K562 (cell line): ENCODE data around the gene TP53I13. TPM values are rescaled to one million over a fixed set of nuclear protein-coding genes. Genes with fewer than 3 reads are reported as not detected.
A peak's percentile ranks its signal among the peaks of the same experiment; 100 is the strongest.

Experiments
- ATAC-seq: fragments of 200-7000 bp; cut with Tn5 transposase; 3 replicates; pipeline ENCODE4 v1.9.1; 2020; ENCODE audit warnings: moderate library complexity
- BruUV-seq: library from RNA; stranded (reverse); fragments of 400-500 nt; replicated peaks from 2 replicates; lab custom pipeline; 2021; lab: Mats Ljungman, UMichigan
- CTCF ChIA-PET: fragments of 300-600 bp; formaldehyde crosslinking; extraction: SDS; loops from one replicate; lab custom pipeline; 2021; ENCODE audit warnings: low intra/inter-chr PET ratio; lab: Yijun Ruan, JAX
- POLR2A ChIA-PET: fragments of 300-600, 350-650 bp; sonication (Branson Sonifier 250); formaldehyde crosslinking; extraction: SDS; loops from one replicate; lab custom pipeline; 2021; ENCODE audit warnings: antibody characterized with exemption, inconsistent platforms; lab: Yijun Ruan, JAX
- DNase-seq, 4 experiments: peaks; one replicate each; pipeline versions ENCODE4 v3.0.0 to v3.0.0-alpha.2; 2011 to 2018; ENCODE audit warnings: low spot score in 3 of 4, mixed read lengths in 3 of 4; ENCODE audit errors: extremely low read depth in 1 of 4
- FAIRE-seq: peaks from 2 replicates; lab custom pipeline; 2011; peaks lifted over from hg19 to GRCh38; lab: Jason Lieb, UNC
- H2AFZ ChIP-seq: 2 replicates; pipeline ENCODE4 v1.6.0; 2011; ENCODE audit warnings: low read depth, low read length, control low read depth, inconsistent platforms
- H3K27ac ChIP-seq: fragments of 200-600 bp; 3 replicates; pipeline ENCODE4 v1.8.0; 2011; ENCODE audit warnings: low read depth, mild to moderate bottlenecking, control low read depth, inconsistent platforms, low read length, moderate library complexity, mixed read lengths; ENCODE audit errors: extremely low read depth
- H3K27me3 ChIP-seq, 2 experiments: fragments of 300-600 bp in 1 of 2; 2 replicates in 1 of 2; 3 replicates in 1 of 2; pipeline versions ENCODE4 v1.6.0 to v1.8.0; 2011; ENCODE audit warnings: inconsistent platforms in 2 of 2, low read length in 2 of 2, mild to moderate bottlenecking in 1 of 2, mixed read lengths in 1 of 2, moderate library complexity in 1 of 2; ENCODE audit not compliant: control insufficient read depth in 2 of 2, insufficient read depth in 2 of 2
- H3K36me3 ChIP-seq: fragments of 300-600 bp; 3 replicates; pipeline ENCODE4 v1.8.0; 2011; ENCODE audit warnings: mild to moderate bottlenecking, low read length, inconsistent platforms; ENCODE audit not compliant: control insufficient read depth, insufficient read depth
- H3K4me1 ChIP-seq, 2 experiments: fragments of 200-600 bp in 1 of 2; replicated peaks in 1 of 2; 2 replicates in 1 of 2; 3 replicates in 1 of 2; pipeline versions ENCODE4 v1.5.1 to v1.8.0; 2011; ENCODE audit warnings: inconsistent platforms in 2 of 2, low read length in 2 of 2, mild to moderate bottlenecking in 1 of 2, mixed read lengths in 1 of 2, moderate library complexity in 1 of 2; ENCODE audit not compliant: control insufficient read depth in 2 of 2, insufficient read depth in 2 of 2
- H3K4me2 ChIP-seq: 2 replicates; pipeline ENCODE4 v1.6.1; 2011; ENCODE audit warnings: low read length, control low read depth, inconsistent platforms, mixed read lengths; ENCODE audit not compliant: insufficient read depth
- H3K4me3 ChIP-seq: fragments of 200-600 bp; sonication (generic), shearing (Covaris generic); 2 replicates; pipeline ENCODE4 v1.5.1; 2016; ENCODE audit warnings: control low read depth, inconsistent platforms
- H3K79me2 ChIP-seq: fragments of 200-600 bp; 3 replicates; pipeline ENCODE4 v1.8.0; 2011; ENCODE audit warnings: low read length, inconsistent platforms; ENCODE audit not compliant: control insufficient read depth, insufficient read depth
- H3K9ac ChIP-seq, 2 experiments: 2 replicates each; pipeline versions ENCODE4 v1.6.0 to v1.6.1; 2011; ENCODE audit warnings: low read depth in 2 of 2, low read length in 2 of 2, control low read depth in 1 of 2, inconsistent platforms in 1 of 2, mild to moderate bottlenecking in 1 of 2, mixed read lengths in 1 of 2; ENCODE audit not compliant: insufficient read depth in 1 of 2
- H3K9me1 ChIP-seq: one replicate; pipeline ENCODE4 v1.6.0; 2011; ENCODE audit warnings: inconsistent platforms, mild to moderate bottlenecking, low read length, moderate library complexity; ENCODE audit not compliant: control insufficient read depth, insufficient read depth
- H3K9me3 ChIP-seq: replicated peaks from 2 replicates; pipeline ENCODE4 v1.5.1; 2011; ENCODE audit warnings: low read depth, low read length, inconsistent platforms; ENCODE audit not compliant: control insufficient read depth, insufficient read depth
- H4K20me1 ChIP-seq: replicated peaks from 2 replicates; pipeline ENCODE4 v1.6.1; 2011; ENCODE audit warnings: low read length, inconsistent platforms, mixed read lengths; ENCODE audit not compliant: control insufficient read depth, insufficient read depth
- CBX1 ChIP-seq: sonication (generic); IDR thresholded peaks from 2 replicates; pipeline ENCODE4 v1.6.1; 2016; ENCODE audit warnings: antibody characterized with exemption, low read depth, mild to moderate bottlenecking
- RHOXF2B ChIP-seq: fragments of 250-450 bp; sonication (Bioruptor Pico); conservative IDR thresholded peaks from 2 replicates; pipeline ENCODE4 v1.5.1; 2021
- ZBTB33 ChIP-seq: sonication (generic); formaldehyde crosslinking; IDR thresholded peaks from 2 replicates; pipeline ENCODE4 v1.8.1; 2023; ENCODE audit warnings: mild to moderate bottlenecking, missing genetic modification reagents
- WGBS: fragments of 100-300 bp; shearing (Covaris generic); methylation state at CpG from one replicate; pipeline ENCODE4 v1.1.6; 2016; ENCODE audit warnings: low coverage, mixed read lengths; ENCODE audit not compliant: insufficient coverage; ENCODE audit errors: missing lambda C conversion rate; 5-methylcytosine and 5-hydroxymethylcytosine counted together
- in situ Hi-C: fragments of 300-500 bp; cut with MboI; formaldehyde crosslinking; loops from 4 replicates; pipeline ENCODE4 v1.15.0; 2018; ENCODE audit warnings: inconsistent platforms, mixed read lengths
- intact Hi-C: fragments of 100-400 bp; cut with micrococcal nuclease; formaldehyde crosslinking; loops from 2 replicates; pipeline ENCODE4 v1.14.2; 2022
- polyA plus RNA-seq, 8 experiments: library from polyadenylated mRNA; depleted of rRNA in 4 of 8; stranded (reverse) in 5 of 8; unstranded in 3 of 8; fragments of >200 nt; fragmentation: Nextera tagmentation in 2 of 8; fragmentation: Illumina TruSeq in 1 of 8; extraction: Ambion mirVana in 2 of 8; extraction: Trizol in 1 of 8; gene quantifications; 2 replicates each; pipeline versions ENCODE4 v1.2.1 to v1.2.3, GENCODE V29; 2011 to 2014; ENCODE audit warnings: inconsistent platforms in 1 of 8, missing spikeins in 1 of 8
- total RNA-seq, 7 experiments: library from RNA; depleted of rRNA in 6 of 7; stranded (reverse); fragments of >200 nt in 6 of 7; fragmentation: Illumina TruSeq in 2 of 7; extraction: Trizol in 2 of 7; gene quantifications; 2 replicates each; pipeline versions ENCODE4 v1.2.1 to v1.2.3, GENCODE V29; 2011 to 2021; ENCODE audit warnings: low replicate concordance in 1 of 7
- TF ChIP-seq, protein P1 (sequence below): IDR thresholded peaks from 3 replicates; pipeline ENCODE4 v1.6.1; 2011; ENCODE audit warnings: borderline replicate concordance, mild to moderate bottlenecking, moderate library complexity; ENCODE audit not compliant: insufficient read length; ENCODE audit errors: extremely low read depth

The TP53I13 gene
- total and polyA plus RNA-seq, 9 of the 15 experiments (the other 6 are each of a cell fraction or from before 2014, with no cell fraction given), result 0.08 to 28.3 (median 9.1) TPM

DNA sequence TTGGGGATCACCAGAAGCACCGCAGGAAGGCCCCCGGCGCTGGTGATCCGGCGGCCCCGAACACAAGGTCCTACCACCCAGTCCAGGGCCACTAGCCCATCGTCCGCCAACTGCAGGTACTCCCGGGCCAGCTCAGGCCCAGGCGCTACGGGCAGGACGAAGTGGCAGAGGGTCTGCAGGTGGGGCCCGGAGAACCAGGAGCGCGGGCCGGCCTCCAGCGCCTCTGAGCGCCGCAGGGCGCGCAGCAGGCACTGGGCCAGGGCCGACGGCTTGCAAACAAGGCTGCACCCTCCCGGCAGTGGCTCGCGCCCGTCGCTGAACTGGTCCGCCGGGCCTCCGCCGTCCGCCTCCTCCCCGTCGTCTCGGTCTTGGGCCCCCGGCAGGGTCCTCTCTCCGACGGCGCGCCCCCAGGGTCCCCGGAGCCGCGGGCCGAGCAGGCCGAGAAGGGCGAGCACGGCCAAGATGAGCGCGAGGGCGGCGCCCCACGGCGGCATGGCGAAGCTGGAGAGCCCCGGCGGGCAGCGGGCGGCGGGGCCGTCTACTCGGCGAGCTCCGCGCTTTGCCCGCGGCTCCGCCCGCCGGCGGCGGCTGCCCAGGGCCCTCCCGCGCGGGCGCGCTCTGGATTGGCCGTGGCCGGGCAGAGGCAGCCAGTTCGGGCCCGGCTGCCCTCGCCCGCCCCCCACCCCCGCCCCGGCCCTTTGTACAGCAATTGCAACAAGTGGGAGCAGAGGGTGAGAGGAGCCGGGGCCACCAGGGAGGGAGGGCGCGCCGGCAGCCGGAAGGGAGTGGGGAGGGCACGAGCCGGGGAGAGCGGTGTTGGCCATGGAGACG is 1.8 kb upstream of the TP53I13 start, which contains the start of gene ABHD15:
Gene ABHD15 (minus strand): TSS at position 565 of the 831 bp plus-strand sequence. CDS start 71 bp downstream, at position 494.
- Histone ChIP-seq H3K4me2 (peak within 1 kb of the TSS; percentile 78), H3K27me3 (no peaks in the 10 kb centered on the region; a peak in 1 of 5 replicates), H4K20me1 (peaks cover 6% of the 10 kb centered on the region), H3K4me3 (peak within 1 kb of the TSS; percentile 57), H3K36me3 (no peaks in the 10 kb centered on the region), H3K27ac (peak within 1 kb of the TSS; percentile 87; the same call in 1 of the 3 replicates), H3K4me1 (peaks cover 3 to 43% of the 10 kb centered on the region in 2 experiments; a peak in 4 of 5 replicates), H3K9me1 (no peaks in the 10 kb centered on the region), H3K9ac (peak within 1 kb of the TSS; percentile 75 to 96; a peak in 3 of 4 replicates), H2AFZ (peak within 1 kb of the TSS; percentile 97), H3K9me3 (no peaks in the 10 kb centered on the region), H3K79me2 (no peaks in the 10 kb centered on the region)
- intact Hi-C loops (no loop called here), in situ Hi-C loops (no loop called here)
- WGBS, result 84% methylated on average over 26 of the region's 94 CpGs
- POLR2A ChIA-PET, result no interaction called here
- DNase-seq (no peak), ATAC-seq (no peak), FAIRE-seq (no peak)
- CTCF ChIA-PET, result no interaction called here
- TF ChIP-seq RHOXF2B (CRISPR knock-in tag) (no peak), ZBTB33 (CRISPR knock-in tag) (0 out of 2 replicates have a peak, but pooled peaks have one; percentile 58), CBX1 (no peak)
- TF ChIP-seq, protein P1, sequence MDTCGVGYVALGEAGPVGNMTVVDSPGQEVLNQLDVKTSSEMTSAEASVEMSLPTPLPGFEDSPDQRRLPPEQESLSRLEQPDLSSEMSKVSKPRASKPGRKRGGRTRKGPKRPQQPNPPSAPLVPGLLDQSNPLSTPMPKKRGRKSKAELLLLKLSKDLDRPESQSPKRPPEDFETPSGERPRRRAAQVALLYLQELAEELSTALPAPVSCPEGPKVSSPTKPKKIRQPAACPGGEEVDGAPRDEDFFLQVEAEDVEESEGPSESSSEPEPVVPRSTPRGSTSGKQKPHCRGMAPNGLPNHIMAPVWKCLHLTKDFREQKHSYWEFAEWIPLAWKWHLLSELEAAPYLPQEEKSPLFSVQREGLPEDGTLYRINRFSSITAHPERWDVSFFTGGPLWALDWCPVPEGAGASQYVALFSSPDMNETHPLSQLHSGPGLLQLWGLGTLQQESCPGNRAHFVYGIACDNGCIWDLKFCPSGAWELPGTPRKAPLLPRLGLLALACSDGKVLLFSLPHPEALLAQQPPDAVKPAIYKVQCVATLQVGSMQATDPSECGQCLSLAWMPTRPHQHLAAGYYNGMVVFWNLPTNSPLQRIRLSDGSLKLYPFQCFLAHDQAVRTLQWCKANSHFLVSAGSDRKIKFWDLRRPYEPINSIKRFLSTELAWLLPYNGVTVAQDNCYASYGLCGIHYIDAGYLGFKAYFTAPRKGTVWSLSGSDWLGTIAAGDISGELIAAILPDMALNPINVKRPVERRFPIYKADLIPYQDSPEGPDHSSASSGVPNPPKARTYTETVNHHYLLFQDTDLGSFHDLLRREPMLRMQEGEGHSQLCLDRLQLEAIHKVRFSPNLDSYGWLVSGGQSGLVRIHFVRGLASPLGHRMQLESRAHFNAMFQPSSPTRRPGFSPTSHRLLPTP, result no peak
- BruUV-seq, result no TSS peak
